ENCODE measurements around the gene ADAT2. TPM values are rescaled to one million over a fixed set of nuclear protein-coding genes. Genes with fewer than 3 reads are reported as not detected.

ADAT2 gene
- total RNA-seq, 1 experiment from 2014 or later = 18.4 TPM

- Histone ChIP-seq H3K79me2 (ENCODE audit: insufficient read depth, low read length) (peaks cover 80% of the 10 kb centered on the region), H4K20me1 (ENCODE audit: insufficient read depth) (no peaks in the 10 kb centered on the region), H3K9me3 (ENCODE audit: control insufficient read depth in 1 of 2, insufficient read depth in 1 of 2, low read depth in 1 of 2, low read length in 2 of 2) (no peaks in the 10 kb centered on the region), H3K4me2 (ENCODE audit: low read length) (no peak overlapping the region), H3K4me1 (ENCODE audit: control insufficient read depth in 1 of 2, insufficient read depth in 2 of 2, low read length in 2 of 2) (no peaks in the 10 kb centered on the region), H3K9me2 (ENCODE audit: insufficient read depth) (no peaks in the 10 kb centered on the region), H3K27ac (ENCODE audit: low read depth, low read length) (no peak overlapping the region), H3K36me3 (ENCODE audit: control insufficient read depth in 1 of 2, insufficient read depth in 2 of 2, low read length in 2 of 2) (peaks cover 8 to 40% of the 10 kb centered on the region in 2 experiments; a peak in 3 of 4 replicates), H3K4me3 (replicated peaks in 1 of 2; ENCODE audit: low read depth in 1 of 2, low read length in 2 of 2) (no peak overlapping the region), H3K27me3 (ENCODE audit: insufficient read depth, low read length) (no peaks in the 10 kb centered on the region), H3K9ac (ENCODE audit: low read length) (no peak overlapping the region), H2AFZ (ENCODE audit: low read depth, low read length, poor library complexity, severe bottlenecking) (no peak overlapping the region)
- RAD21 ChIA-PET (ENCODE audit: low non-redundant PET in 1 of 2, low total read pairs in 2 of 2, uncharacterized antibody in 2 of 2, unreplicated experiment in 2 of 2) = interaction anchor here in 1 of 2 experiments (0.6 kb wide), 1 partner anchor 1754 kb away, joined by 3 read pairs; no protein-coding TSS in a partner anchor
- TF ChIP-seq SRF (IDR thresholded peaks at IDR 0.05; ENCODE audit: low read depth) = no peak
- no peak for TF ChIP-seq SP1 (IDR thresholded peaks at IDR 0.05; ENCODE audit: low read depth)
- no peak for TF ChIP-seq CTCF (IDR thresholded peaks at IDR 0.05 in 2 of 3, conservative IDR thresholded peaks at IDR 0.05 in 1 of 3; ENCODE audit: borderline replicate concordance in 1 of 3, insufficient read depth in 1 of 3, low read depth in 2 of 3, low read length in 2 of 3)
- TF ChIP-seq REST (IDR thresholded peaks at IDR 0.05; ENCODE audit: low read depth) = no peak
- no peak for TF ChIP-seq ELF1 (IDR thresholded peaks at IDR 0.05; ENCODE audit: borderline replicate concordance, low read depth)
- no peak for TF ChIP-seq ZNF274 (IDR thresholded peaks at IDR 0.05; ENCODE audit: low read depth, low read length)
- no peak for TF ChIP-seq TCF7L2 (IDR thresholded peaks at IDR 0.05; ENCODE audit: borderline replicate concordance, extremely low read depth, insufficient read depth, insufficient read length)
- no peak for TF ChIP-seq POLR2A (IDR thresholded peaks at IDR 0.05; ENCODE audit: borderline replicate concordance, extremely low read depth, insufficient read depth, insufficient read length)
- TF ChIP-seq POLR2AphosphoS5 (IDR thresholded peaks at IDR 0.05; ENCODE audit: low read depth, low read length) = no peak
- no peak for TF ChIP-seq CEBPB (IDR thresholded peaks at IDR 0.05; ENCODE audit: low read depth)
- TF ChIP-seq YY1 (IDR thresholded peaks at IDR 0.05; ENCODE audit: extremely low read depth, insufficient replicate concordance, low read depth, low read length) = no peak
- DNase-seq (ENCODE audit: low read depth, low spot score) (no peak), ATAC-seq (no peak)
- BruUV-seq (replicated peaks) = no TSS peak
- intact Hi-C loops (cut with micrococcal nuclease) = no loop called here
- POLR2A ChIA-PET = no interaction called here
- CTCF ChIA-PET = no interaction called here
Observed at GRCh38 chr6:143441680-143442545, 8.6 kb downstream of the ADAT2 start.

All from HCT116 (cell line).